Prostate gland (tissue), 2 donors: ENCODE results near the gene STARD9.

Experiments
- POLR2A ChIP-seq: fragments of 450-650 bp; IDR thresholded peaks from one replicate; pipeline ENCODE4 v1.6.1; 2016; ENCODE audit warnings: antibody characterized with exemption, mild to moderate bottlenecking
- POLR2AphosphoS5 ChIP-seq: sonication (generic); formaldehyde crosslinking; IDR thresholded peaks from one replicate; pipeline ENCODE4 v1.6.1; 2017; ENCODE audit warnings: antibody characterized with exemption
- TF ChIP-seq, protein P1 (sequence below), 4 experiments: fragments of 200-600 bp in 2 of 4; fragments of 450-650 bp in 2 of 4; sonication (generic) in 2 of 4; IDR thresholded peaks; 1 replicate in 3 of 4; 2 replicates in 1 of 4; pipeline ENCODE4 v1.5.1; 2016 to 2019; ENCODE audit warnings: antibody characterized with exemption in 4 of 4, mild to moderate bottlenecking in 2 of 4, moderate library complexity in 2 of 4

DNA sequence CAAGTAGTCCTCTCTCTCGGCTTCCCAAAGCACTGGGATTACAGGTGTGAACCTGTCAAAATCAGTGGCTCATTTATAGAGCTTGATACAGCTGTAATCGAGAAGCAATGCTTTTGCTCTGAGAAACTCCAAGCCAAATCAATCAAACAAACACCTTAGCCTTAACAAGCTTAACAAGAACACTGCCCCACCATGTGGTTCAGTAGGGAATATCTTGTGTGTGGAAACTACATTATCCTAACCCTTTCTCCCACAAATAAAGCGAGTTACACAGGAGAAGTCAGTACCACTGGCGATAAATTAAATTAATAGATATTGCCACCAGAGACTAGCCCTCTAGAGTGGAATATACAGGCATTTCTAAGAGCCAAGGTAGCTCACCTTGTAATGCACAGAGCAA is 147.7 kb downstream of the STARD9 start:
- TF ChIP-seq, protein P1, sequence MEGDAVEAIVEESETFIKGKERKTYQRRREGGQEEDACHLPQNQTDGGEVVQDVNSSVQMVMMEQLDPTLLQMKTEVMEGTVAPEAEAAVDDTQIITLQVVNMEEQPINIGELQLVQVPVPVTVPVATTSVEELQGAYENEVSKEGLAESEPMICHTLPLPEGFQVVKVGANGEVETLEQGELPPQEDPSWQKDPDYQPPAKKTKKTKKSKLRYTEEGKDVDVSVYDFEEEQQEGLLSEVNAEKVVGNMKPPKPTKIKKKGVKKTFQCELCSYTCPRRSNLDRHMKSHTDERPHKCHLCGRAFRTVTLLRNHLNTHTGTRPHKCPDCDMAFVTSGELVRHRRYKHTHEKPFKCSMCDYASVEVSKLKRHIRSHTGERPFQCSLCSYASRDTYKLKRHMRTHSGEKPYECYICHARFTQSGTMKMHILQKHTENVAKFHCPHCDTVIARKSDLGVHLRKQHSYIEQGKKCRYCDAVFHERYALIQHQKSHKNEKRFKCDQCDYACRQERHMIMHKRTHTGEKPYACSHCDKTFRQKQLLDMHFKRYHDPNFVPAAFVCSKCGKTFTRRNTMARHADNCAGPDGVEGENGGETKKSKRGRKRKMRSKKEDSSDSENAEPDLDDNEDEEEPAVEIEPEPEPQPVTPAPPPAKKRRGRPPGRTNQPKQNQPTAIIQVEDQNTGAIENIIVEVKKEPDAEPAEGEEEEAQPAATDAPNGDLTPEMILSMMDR (IDR thresholded peaks at IDR 0.05) = peak in 3 of 4 experiments; percentile 9 to 51 (median 37)
- TF ChIP-seq POLR2A (no peak), POLR2AphosphoS5 (no peak)
